Inflammatory macrophage treated with lipopolysaccharide for 1 hour (primary cell): ENCODE data around the gene TMEM119.
"Not testable (repeated sequence)": the region's sequence is repeated elsewhere in the genome, so short reads cannot be mapped to it uniquely, and the experiment has no call there.

ENCODE experiments used
- DNase-seq, 2 donors: peaks; one replicate each; pipeline ENCODE4 v3.0.0-alpha.2; 2020 to 2022

TMEM119 gene

GRCh38 chr12:108633534-108634248 is 35.8 kb upstream of the TMEM119 start, which contains the start of gene SELPLG:
Gene SELPLG, minus strand, starts transcription at chr12:108633894. Its CDS starts 9,587 bp downstream, at chr12:108624307.
- peak; percentile 95 to 100 for DNase-seq

- DNase-seq = no peak
These were observed 35.2 kb upstream of the TMEM119 start for GRCh38 chr12:108633081-108633533.

GRCh38 chr12:108631261-108631660 is 33.4 kb upstream of the TMEM119 start:
- DNase-seq = not testable (repeated sequence)

- no peak for DNase-seq
These were observed 32.8 kb upstream of the TMEM119 start for GRCh38 chr12:108630481-108631207.

GRCh38 chr12:108629824-108630476 is 32.1 kb upstream of the TMEM119 start:
- DNase-seq = peak; percentile 91 to 93

GRCh38 chr12:108629151-108629550 is 31.3 kb upstream of the TMEM119 start:
- DNase-seq = no peak

GRCh38 chr12:108627134-108627920 is 29.4 kb upstream of the TMEM119 start:
- DNase-seq = no peak

- DNase-seq = no peak
These were observed 27.3 kb upstream of the TMEM119 start for GRCh38 chr12:108625228-108625627.

GRCh38 chr12:108623577-108623976 is 25.7 kb upstream of the TMEM119 start:
- no peak for DNase-seq

GRCh38 chr12:108622921-108623514 is 25.1 kb upstream of the TMEM119 start:
- no peak for DNase-seq

- peak; percentile 71 to 78 for DNase-seq
These were observed 24.5 kb upstream of the TMEM119 start for GRCh38 chr12:108622421-108622820.

GRCh38 chr12:108621161-108621560 is 23.3 kb upstream of the TMEM119 start:
- no peak for DNase-seq

GRCh38 chr12:108620236-108620879 is 22.5 kb upstream of the TMEM119 start:
- DNase-seq = peak; percentile 74 to 80

- no peak for DNase-seq
These were observed 21.7 kb upstream of the TMEM119 start for GRCh38 chr12:108619369-108620160.

GRCh38 chr12:108618953-108619274 is 21.0 kb upstream of the TMEM119 start:
- not testable (repeated sequence) for DNase-seq

- peak; percentile 72 to 89 for DNase-seq
These were observed 20.4 kb upstream of the TMEM119 start for GRCh38 chr12:108618079-108618952.

GRCh38 chr12:108616941-108617858 is 19.3 kb upstream of the TMEM119 start:
- peak; percentile 71 to 93 for DNase-seq

- DNase-seq = no peak
These were observed 18.5 kb upstream of the TMEM119 start for GRCh38 chr12:108616359-108616758.

GRCh38 chr12:108615918-108616317 is 18.0 kb upstream of the TMEM119 start:
- no peak for DNase-seq
